Lower leg skin (tissue), 3 donors: ENCODE results near the gene DIRAS1.

Experiments used
- CTCF ChIP-seq, 3 donors: fragments of 450-650 bp; IDR thresholded peaks; one replicate each; pipeline ENCODE4 v1.5.1; 2016; ENCODE audit warnings: antibody characterized with exemption in 3 of 3, mild to moderate bottlenecking in 3 of 3, moderate library complexity in 2 of 3
- POLR2A ChIP-seq, 2 donors: fragments of 450-650 bp; IDR thresholded peaks; one replicate each; pipeline ENCODE4 v1.6.1; 2016 to 2017; ENCODE audit warnings: antibody characterized with exemption in 2 of 2, mild to moderate bottlenecking in 1 of 2, moderate library complexity in 1 of 2

GRCh38 chr19:2694196-2694595 is 27.0 kb downstream of the DIRAS1 start:
- no peak for TF ChIP-seq CTCF (IDR thresholded peaks at IDR 0.05)
- TF ChIP-seq POLR2A (IDR thresholded peaks at IDR 0.05): no peak
